HuH-7.5 (cell line): Measurements from ENCODE around the gene TRPV4.
A peak's percentile ranks its signal among the peaks of the same experiment; 100 is the strongest.

Experiments
- DNase-seq: peaks from one replicate; pipeline ENCODE4 v3.0.0; 2011; ENCODE audit warnings: low spot score

TRPV4 gene

GRCh38 chr12:109775172-109775881, 57.9 kb downstream of the TRPV4 start:
- DNase-seq, result peak; percentile 96

- no peak for DNase-seq
Observed at GRCh38 chr12:109773384-109774011, 59.7 kb downstream of the TRPV4 start.

- no peak for DNase-seq
Observed at GRCh38 chr12:109772622-109773321, 60.4 kb downstream of the TRPV4 start.

GRCh38 chr12:109771746-109772621, 61.2 kb downstream of the TRPV4 start:
- DNase-seq, result no peak

GRCh38 chr12:109770861-109771670, 62.1 kb downstream of the TRPV4 start:
- DNase-seq, result no peak

GRCh38 chr12:109770104-109770860, 62.9 kb downstream of the TRPV4 start:
- no peak for DNase-seq

- DNase-seq, result no peak
Observed at GRCh38 chr12:109768901-109769670, 64.1 kb downstream of the TRPV4 start.

- no peak for DNase-seq
Observed at GRCh38 chr12:109767991-109768900, 65.0 kb downstream of the TRPV4 start.

- no peak for DNase-seq
Observed at GRCh38 chr12:109767456-109767855, 65.7 kb downstream of the TRPV4 start.

GRCh38 chr12:109766251-109766778, 66.9 kb downstream of the TRPV4 start:
- DNase-seq, result no peak

GRCh38 chr12:109765446-109765810, 67.8 kb downstream of the TRPV4 start:
- no peak for DNase-seq

GRCh38 chr12:109764776-109765445, 68.3 kb downstream of the TRPV4 start:
- DNase-seq, result no peak

GRCh38 chr12:109764123-109764522, 69.1 kb downstream of the TRPV4 start:
- peak; percentile 55 for DNase-seq

GRCh38 chr12:109763201-109763841, 69.9 kb downstream of the TRPV4 start:
- no peak for DNase-seq

- no peak for DNase-seq
Observed at GRCh38 chr12:109762673-109763191, 70.5 kb downstream of the TRPV4 start.

- DNase-seq, result no peak
Observed at GRCh38 chr12:109762071-109762672, 71.0 kb downstream of the TRPV4 start.
